GM19035 (cell line): ENCODE data around the gene CHCHD3.

Experiments used
- ATAC-seq: cut with Tn5 transposase; IDR thresholded peaks from one replicate; pipeline ENCODE4 v1.9.1; 2021; ENCODE audit not compliant: unreplicated experiment

Gene CHCHD3

DNA sequence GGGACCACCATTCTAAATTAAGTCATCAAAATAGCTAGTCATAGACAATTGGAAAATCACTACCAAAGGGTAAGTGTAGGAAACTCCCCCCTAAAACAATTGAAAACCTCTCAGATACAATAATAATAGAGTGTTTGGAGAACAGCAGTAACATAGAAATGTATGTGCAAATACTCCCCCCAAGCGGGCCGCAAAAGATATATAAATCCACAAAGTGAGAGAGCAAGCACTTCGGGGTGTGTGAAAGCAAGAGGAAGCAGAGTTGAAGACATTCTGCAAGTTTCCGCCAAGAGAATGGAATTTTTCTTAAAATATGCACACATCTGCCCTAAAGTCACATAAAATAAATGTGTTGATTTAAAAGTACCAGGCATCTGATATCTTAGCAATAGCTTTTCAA lies 33.3 kb downstream of the CHCHD3 start:
- ATAC-seq = no peak

DNA sequence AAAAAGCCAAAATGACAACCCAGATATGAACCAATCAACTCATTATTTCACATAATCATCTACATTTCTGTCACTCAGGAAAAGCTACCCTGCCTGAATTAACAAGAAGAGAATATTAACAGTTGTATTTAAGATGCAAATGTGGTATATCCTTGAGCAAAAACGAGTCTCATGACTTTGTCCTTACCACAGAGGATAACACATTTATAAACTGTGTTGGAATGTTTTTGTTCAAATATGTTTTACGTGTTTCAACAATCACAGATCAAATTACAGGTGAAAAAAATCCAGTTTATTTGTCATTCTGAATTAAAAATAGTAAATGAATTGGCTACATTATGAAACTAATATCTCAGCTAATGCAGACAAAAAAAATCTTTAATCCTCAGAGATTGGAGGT lies 34.6 kb downstream of the CHCHD3 start:
- no peak for ATAC-seq

DNA sequence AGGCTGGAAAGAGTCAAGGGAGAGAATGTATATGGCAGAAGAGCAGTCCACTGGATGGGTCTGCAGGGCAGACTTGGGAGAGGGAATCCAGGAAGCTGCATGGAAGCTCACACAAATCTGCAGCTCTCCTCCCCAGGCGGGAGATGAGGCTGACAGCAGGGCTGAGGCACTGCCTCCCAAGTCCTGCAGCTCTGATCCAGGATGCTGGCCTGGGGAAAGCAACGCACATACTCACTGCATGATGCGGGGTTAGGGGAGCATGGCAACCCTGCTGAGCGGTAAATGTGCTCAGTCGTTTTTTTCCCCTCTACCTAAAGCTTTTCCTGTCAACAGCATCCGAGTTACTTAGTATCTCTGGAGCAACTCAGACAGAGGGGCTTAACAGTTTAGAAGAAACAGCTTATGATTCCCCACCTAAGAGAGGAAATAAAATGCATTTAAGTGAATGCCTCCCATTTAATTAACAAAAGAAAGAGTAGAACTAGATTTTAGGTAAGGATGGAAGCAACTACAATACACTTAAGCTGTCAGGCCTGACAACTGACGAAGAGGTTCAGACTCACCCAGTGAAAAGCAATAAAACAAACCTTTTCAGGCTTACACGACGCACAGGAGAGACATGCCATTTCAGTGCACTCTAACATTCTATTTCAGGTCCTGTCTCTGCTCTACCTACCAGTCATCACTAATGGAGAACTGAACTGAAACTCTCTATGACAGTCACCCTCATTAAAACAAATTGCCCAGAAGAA lies 37.0 kb downstream of the CHCHD3 start:
- no peak for ATAC-seq

GRCh38 chr7:133040674-133041073 lies 41.2 kb downstream of the CHCHD3 start:
- no peak for ATAC-seq

- ATAC-seq = no peak
Observed at GRCh38 chr7:133040178-133040577, 41.7 kb downstream of the CHCHD3 start.

DNA sequence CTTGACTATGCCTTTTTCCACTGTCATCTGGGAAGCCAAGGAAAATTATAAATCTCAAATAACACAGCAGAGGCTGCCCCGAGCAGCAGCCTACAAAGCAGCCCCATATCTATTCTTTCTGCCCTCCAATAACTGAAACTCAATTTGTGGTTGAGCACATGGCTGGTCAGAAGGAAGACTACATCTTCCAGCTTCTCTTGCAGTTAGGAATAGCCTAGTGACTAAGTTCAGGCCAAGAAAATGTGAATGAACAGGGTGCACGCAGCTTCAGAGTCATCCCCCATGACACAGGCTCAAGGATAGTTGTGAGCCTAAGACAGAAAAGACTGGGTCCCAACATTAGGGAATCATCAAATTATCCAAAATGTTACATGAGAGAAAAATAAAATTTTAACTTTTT lies 42.3 kb downstream of the CHCHD3 start:
- ATAC-seq = no peak

DNA sequence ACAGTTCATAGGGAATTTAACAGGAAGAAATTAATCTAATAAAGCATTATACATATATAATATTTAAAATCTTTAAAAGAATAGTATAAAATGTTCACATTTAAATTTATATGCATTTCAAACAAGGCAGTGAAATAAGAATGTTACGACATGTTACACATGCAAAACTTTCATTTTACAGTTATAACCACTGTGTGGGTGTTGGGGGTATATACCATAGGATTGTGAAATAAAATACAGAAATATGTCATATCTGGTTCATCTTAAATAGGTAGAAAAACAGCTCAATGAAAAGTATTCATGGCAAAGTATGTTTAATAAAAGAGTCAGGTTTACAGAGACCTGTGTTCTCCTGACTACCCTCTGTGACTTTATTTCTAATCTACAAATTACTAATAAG lies 45.6 kb downstream of the CHCHD3 start:
- no peak for ATAC-seq

DNA sequence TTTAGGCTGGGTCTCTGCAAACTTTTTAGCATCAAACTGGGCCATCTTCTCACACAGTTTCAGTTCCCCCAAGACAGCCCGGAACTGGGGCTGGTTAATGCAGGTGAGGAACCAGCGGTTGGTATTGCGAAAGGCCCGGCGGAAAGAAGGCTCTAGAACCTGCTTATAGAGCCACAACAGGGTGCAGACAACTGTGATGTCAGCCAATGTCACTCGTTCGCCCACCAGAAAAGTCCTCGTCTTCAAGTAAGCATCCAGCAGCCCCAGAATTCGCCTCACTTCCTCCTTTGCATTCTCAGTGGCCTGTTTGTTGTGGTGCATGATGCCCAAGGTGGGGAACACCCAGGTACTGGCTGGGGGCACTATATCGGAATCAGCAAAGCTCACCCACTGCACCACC lies 46.6 kb downstream of the CHCHD3 start:
- ATAC-seq = peak; percentile 92

GRCh38 chr7:133030346-133030745 lies 51.5 kb downstream of the CHCHD3 start:
- no peak for ATAC-seq

- ATAC-seq = no peak
Observed at GRCh38 chr7:133029463-133029862, 52.4 kb downstream of the CHCHD3 start.

GRCh38 chr7:133027397-133027796 lies 54.5 kb downstream of the CHCHD3 start:
- ATAC-seq = no peak

- ATAC-seq = no peak
Observed at GRCh38 chr7:133026210-133026859, 55.6 kb downstream of the CHCHD3 start.

GRCh38 chr7:133025056-133025455 lies 56.8 kb downstream of the CHCHD3 start:
- no peak for ATAC-seq

GRCh38 chr7:133024596-133024995 lies 57.3 kb downstream of the CHCHD3 start:
- ATAC-seq = no peak

GRCh38 chr7:133023370-133024071 lies 58.4 kb downstream of the CHCHD3 start:
- ATAC-seq = no peak

- no peak for ATAC-seq
Observed at GRCh38 chr7:133022661-133023060, 59.2 kb downstream of the CHCHD3 start.

DNA sequence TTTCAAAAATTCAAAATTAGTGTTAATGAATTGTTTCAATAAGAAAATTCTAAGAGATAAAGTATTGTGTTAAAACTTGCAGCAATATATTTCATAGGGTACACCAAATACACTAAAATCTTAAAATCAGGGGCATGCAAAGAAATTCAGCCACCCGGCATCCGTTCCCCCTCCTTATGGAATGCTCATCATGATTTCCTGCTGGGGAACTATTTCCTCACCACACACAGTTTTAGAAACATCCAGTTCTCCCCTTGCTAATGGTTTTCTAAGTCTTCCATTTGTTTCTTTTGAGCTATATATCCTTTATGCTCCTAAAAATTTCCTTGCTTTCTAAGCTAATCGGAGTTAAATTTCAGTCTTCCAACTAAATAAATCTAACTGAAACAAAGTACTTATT lies 60.7 kb downstream of the CHCHD3 start:
- no peak for ATAC-seq

GRCh38 chr7:133020496-133020895 lies 61.4 kb downstream of the CHCHD3 start:
- no peak for ATAC-seq

DNA sequence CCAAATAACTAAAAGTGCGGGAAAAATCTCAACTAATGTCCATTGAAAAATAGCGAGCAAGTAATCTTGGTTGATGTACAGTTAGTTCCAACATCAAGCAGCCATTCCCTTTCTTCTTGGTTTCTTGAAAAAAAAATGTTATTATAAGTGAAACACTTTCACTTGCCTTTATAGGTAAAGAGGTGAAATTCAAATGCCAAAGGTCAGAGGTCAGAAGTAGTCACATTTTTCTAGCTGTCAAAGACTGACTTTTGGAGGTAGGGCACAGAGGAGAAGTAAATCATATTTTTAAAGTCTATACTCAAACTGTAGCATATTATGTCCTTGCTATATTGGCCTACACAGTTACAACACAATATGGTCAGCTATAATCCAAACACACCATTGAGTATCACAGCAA lies 62.3 kb downstream of the CHCHD3 start:
- ATAC-seq = no peak

GRCh38 chr7:133016604-133017003 lies 65.3 kb downstream of the CHCHD3 start:
- ATAC-seq = no peak

DNA sequence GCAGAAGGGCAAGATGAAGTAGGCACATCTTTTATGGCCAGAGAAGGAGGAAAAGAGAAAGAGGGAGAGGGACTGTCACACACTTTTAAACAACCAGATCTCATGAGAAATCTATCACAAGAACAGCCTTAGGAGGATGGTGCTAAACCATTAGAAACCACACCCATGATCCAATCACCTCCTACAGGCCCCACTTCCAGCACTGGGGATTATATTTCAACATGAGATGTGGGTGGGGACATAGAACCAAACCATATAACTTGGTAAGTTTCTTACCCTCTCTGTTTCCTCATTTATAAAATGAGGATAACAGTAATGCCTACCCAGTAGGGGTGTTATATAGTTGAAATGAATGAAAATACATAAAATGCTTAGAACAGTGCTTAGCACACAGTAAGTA lies 66.0 kb downstream of the CHCHD3 start:
- no peak for ATAC-seq

DNA sequence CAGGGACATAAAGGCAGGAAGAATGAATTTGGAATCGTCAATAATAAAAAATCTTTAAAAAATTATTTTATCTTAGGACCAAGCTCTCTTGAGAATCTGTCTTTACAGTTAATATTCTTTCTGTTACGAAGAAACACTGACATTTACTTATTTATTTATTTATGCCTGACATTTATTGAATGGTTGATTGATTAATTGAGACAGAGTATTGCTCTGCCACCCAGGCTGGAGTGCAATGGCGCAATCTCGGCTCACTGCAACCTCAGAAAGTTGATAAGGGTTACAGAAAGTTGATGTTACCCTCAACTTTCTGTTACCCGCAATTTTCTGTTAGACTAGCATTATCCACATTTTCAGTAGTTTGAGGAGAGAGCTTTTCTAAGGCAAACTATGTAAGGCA lies 70.1 kb downstream of the CHCHD3 start:
- ATAC-seq = no peak
